Measurements from ENCODE around the gene FRYL. TPM values are rescaled to one million over a fixed set of nuclear protein-coding genes. Genes with fewer than 3 reads are reported as not detected.

Gene FRYL
- total RNA-seq, 4 donors from 2014 or later, result 51.1 to 96.5 (median 70.6) TPM

DNA sequence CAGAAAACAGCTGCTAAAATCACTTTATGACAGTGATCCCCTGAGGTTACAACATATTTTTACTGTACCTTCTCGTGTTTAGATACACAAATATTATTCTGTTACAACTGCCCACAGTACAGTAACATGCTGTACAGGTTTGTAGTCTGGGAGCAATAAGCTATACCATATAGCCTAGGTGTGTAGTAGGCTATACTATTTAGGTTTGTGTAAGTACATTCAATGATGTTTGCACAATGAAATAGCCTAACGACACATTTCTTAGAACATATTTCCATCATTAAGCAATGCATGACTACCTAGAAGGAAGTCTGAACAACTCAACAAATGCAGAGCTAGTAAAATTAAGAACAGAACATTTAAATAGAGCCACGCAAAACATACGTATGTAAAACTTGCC, 177.3 kb downstream of the FRYL start:
- intact Hi-C loops (cut with DNase I; ENCODE audit: low total_unique reads), result no loop called here
- DNase-seq (ENCODE audit: low spot score in 2 of 2), result no peak
- no peak overlapping the region for H3K4me3 ChIP-seq (ENCODE audit: low read depth, poor library complexity, severe bottlenecking)
- TF ChIP-seq, protein P1, sequence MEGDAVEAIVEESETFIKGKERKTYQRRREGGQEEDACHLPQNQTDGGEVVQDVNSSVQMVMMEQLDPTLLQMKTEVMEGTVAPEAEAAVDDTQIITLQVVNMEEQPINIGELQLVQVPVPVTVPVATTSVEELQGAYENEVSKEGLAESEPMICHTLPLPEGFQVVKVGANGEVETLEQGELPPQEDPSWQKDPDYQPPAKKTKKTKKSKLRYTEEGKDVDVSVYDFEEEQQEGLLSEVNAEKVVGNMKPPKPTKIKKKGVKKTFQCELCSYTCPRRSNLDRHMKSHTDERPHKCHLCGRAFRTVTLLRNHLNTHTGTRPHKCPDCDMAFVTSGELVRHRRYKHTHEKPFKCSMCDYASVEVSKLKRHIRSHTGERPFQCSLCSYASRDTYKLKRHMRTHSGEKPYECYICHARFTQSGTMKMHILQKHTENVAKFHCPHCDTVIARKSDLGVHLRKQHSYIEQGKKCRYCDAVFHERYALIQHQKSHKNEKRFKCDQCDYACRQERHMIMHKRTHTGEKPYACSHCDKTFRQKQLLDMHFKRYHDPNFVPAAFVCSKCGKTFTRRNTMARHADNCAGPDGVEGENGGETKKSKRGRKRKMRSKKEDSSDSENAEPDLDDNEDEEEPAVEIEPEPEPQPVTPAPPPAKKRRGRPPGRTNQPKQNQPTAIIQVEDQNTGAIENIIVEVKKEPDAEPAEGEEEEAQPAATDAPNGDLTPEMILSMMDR (IDR thresholded peaks at IDR 0.05), result no peak
- TF ChIP-seq POLR2A (IDR thresholded peaks at IDR 0.05), result no peak
- WGBS, 2 donors, result 84 to 91% methylated on average over 4 of the region's 4 CpGs

DNA sequence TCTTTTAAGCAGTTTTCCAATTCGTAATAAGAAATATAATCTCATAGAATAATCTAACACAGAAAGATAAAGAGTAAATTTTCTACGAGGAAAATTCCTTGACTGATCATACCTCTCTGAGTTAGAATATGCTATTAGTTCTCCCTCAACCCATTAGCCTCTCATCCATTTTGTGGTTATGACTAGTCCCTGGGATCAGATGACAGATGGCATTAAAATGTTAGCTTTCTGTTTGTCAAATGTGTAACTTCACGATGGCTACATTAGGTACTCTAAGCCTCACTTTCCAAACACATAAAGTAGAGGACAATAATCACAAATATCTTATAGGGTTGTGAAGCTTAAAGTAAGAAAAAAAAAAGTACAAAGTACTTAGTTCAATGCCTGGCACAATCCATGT, 177.9 kb downstream of the FRYL start:
- no peak for TF ChIP-seq POLR2A (IDR thresholded peaks at IDR 0.05)
- TF ChIP-seq, protein P1 (IDR thresholded peaks at IDR 0.05), result no peak
- 81 to 83% methylated on average over 3 of the region's 3 CpGs for WGBS, 2 donors
- intact Hi-C loops (cut with DNase I; ENCODE audit: low total_unique reads), result no loop called here
- no peak for DNase-seq (ENCODE audit: low spot score in 2 of 2)
- H3K4me3 ChIP-seq (ENCODE audit: low read depth, poor library complexity, severe bottlenecking), result no peak overlapping the region

DNA sequence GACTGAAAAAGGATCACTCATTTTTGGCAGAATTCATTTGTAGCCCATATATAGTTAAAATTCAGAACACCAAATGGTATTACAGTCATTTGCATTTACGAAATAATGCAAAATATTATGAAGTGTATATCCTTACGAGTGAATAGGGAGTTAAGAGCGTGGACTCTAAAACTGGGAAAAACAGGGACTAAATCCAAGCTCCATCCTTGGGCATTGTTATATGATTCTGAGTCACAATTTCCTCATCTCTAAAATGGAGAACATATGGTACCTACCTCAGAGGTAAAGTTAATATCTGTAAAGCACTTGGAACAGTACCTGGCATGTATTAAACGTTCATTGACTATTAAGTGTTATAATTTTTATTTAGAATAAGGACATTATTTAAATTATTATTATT, 183.7 kb downstream of the FRYL start:
- no peak for TF ChIP-seq POLR2A (IDR thresholded peaks at IDR 0.05)
- TF ChIP-seq, protein P1 (IDR thresholded peaks at IDR 0.05), result no peak
- 84 to 89% methylated on average over 4 of the region's 4 CpGs for WGBS, 2 donors
- intact Hi-C loops (cut with DNase I; ENCODE audit: low total_unique reads), result no loop called here
- no peak overlapping the region for H3K4me3 ChIP-seq (ENCODE audit: low read depth, poor library complexity, severe bottlenecking)
- no peak for DNase-seq (ENCODE audit: low spot score in 2 of 2)

DNA sequence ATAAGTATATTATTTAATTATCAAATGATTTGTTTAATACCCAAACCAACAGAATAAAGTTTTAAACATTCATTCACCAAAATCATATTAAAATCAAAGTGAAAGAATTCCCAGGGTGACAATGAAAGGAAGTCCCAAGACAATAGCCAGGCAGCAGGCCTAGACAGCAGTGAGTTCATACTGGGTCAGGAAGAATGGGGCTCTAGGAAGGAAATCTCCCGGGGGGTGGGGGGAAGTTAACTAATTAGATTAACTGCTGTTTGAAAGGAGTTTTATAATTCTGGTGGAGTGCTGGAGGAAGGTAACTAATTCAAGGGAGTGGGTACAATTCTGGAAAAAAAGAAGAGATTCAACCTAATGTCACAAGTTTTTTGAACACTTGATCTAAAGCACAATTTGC, 185.9 kb downstream of the FRYL start:
- intact Hi-C loops (cut with DNase I; ENCODE audit: low total_unique reads), result no loop called here
- no peak for DNase-seq (ENCODE audit: low spot score in 2 of 2)
- 30 to 35% methylated on average over 1 of the region's 1 CpG for WGBS, 2 donors
- TF ChIP-seq, protein P1 (IDR thresholded peaks at IDR 0.05), result no peak
- TF ChIP-seq POLR2A (IDR thresholded peaks at IDR 0.05), result no peak
- no peak overlapping the region for H3K4me3 ChIP-seq (ENCODE audit: low read depth, poor library complexity, severe bottlenecking)

DNA sequence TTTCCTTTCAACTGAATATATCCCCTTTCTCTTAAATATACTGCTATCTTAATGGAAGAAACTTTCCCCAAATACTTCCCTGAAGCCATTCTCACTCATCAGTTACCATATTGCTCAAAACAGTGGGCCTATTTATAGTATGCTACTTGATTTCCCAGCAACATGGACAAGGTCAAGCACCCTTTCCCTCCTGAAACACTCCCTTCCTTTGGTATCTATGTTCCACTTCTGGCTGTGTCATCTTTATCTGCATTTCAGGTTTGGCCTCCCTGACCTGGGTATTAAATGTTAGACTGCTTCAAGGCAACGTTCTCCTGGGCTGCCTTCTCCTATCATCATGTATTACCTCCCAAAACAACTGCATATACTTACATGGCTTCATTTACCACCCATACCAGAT, 188.7 kb downstream of the FRYL start:
- DNase-seq (ENCODE audit: low spot score in 2 of 2), result no peak
- no peak for TF ChIP-seq POLR2A (IDR thresholded peaks at IDR 0.05)
- TF ChIP-seq, protein P1 (IDR thresholded peaks at IDR 0.05), result no peak
- no peak overlapping the region for H3K4me3 ChIP-seq (ENCODE audit: low read depth, poor library complexity, severe bottlenecking)
- intact Hi-C loops (cut with DNase I; ENCODE audit: low total_unique reads), result no loop called here
- 96% methylated on average over 1 of the region's 1 CpG for WGBS, 2 donors

DNA sequence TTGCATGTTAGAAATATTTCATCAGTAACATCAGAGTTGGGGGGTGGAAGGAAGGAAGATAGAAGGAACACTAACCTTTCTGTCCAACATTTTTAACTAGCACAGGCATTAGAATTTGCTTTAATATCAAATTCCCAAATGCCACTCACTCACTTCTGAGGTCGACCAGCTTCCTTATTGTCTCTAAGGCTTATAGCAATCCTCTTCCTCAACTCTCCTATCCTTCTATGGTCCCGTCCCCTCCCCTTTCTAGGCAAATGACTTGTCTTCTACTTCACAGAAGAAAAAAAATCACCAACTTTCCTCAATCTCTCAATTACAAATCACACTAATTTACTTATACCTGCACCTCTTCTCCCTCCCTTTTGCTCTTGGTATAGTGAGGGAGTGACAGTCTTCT, 189.2 kb downstream of the FRYL start:
- intact Hi-C loops (cut with DNase I; ENCODE audit: low total_unique reads), result no loop called here
- no peak for DNase-seq (ENCODE audit: low spot score in 2 of 2)
- TF ChIP-seq, protein P1 (IDR thresholded peaks at IDR 0.05), result no peak
- TF ChIP-seq POLR2A (IDR thresholded peaks at IDR 0.05), result no peak
- 84 to 85% methylated on average over 2 of the region's 2 CpGs for WGBS, 2 donors
- H3K4me3 ChIP-seq (ENCODE audit: low read depth, poor library complexity, severe bottlenecking), result no peak overlapping the region

Data from lower leg skin (tissue), 4 donors.